GM19324 (cell line): Measurements from ENCODE around the gene CBFA2T3.

Experiments used
- ATAC-seq: cut with Tn5 transposase; IDR thresholded peaks from one replicate; pipeline ENCODE4 v1.9.1; 2021; ENCODE audit warnings: mild to moderate bottlenecking, moderate library complexity; ENCODE audit not compliant: unreplicated experiment, low FRiP score

The CBFA2T3 gene

GRCh38 chr16:88965826-88966480, 11.1 kb downstream of the CBFA2T3 start:
- ATAC-seq: no peak

DNA sequence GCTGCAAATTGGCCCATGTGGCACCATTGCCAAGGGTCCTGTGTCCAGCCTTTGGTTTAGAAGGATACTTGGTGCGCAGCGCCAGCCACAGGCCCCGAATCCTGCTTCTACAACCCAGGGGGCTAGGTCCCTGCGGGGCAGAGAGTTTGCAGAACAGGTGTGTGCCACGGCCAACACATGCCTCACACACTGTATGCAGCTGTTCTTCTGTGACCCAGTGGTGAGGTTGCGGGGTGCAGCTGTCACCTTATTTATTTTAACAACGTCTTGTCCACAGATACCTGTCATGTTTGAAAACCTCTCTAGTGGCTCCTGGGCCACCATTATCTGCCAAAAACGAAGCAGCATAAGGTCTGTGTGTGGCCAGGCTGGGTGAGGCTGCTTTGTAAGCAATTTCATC, 11.6 kb downstream of the CBFA2T3 start:
- ATAC-seq: no peak

DNA sequence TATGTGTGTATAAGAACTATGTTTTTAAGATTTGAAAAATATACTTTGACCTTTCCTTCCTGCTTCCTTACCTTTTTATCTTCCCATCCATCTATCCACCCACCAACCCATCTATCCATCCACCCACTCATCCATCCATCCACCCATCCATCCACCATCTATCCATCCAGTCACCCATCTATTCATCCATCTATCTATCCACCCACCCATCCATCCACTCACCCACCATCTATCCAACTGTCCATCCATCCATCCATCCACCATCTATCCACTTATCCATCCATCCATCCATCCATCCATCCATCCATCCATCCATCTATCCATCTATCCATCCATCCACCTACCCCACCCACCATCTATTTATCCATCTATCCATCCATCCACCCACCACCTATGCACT, 12.4 kb downstream of the CBFA2T3 start:
- ATAC-seq: no peak

DNA sequence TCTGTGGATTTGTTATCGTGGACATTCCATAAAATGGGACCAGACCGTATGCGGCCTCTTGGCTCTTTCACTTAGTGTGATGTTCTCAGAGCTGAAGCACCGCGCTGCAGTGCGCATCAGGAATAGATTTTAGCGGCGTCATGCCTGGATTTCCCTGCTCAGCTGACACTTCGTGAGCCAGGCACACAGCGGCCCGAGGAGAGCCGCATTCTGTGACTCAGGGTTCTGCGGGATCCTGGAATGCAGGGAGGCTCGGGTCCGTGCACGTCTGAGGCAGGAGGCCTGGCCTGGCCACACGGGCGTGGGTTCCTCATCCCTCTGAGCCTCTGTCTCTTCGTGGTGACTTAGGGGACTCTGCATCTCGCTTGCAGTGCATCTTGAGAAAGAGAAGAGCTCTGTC, 13.4 kb downstream of the CBFA2T3 start:
- no peak for ATAC-seq

- ATAC-seq: no peak
These were observed 14.4 kb downstream of the CBFA2T3 start for GRCh38 chr16:88962478-88963152.

- no peak for ATAC-seq
These were observed 16.0 kb downstream of the CBFA2T3 start for GRCh38 chr16:88961011-88961410.

GRCh38 chr16:88960516-88960915, 16.5 kb downstream of the CBFA2T3 start:
- ATAC-seq: no peak

GRCh38 chr16:88959022-88959421, 18.0 kb downstream of the CBFA2T3 start:
- no peak for ATAC-seq

- no peak for ATAC-seq
These were observed 19.0 kb downstream of the CBFA2T3 start for GRCh38 chr16:88957887-88958577.

DNA sequence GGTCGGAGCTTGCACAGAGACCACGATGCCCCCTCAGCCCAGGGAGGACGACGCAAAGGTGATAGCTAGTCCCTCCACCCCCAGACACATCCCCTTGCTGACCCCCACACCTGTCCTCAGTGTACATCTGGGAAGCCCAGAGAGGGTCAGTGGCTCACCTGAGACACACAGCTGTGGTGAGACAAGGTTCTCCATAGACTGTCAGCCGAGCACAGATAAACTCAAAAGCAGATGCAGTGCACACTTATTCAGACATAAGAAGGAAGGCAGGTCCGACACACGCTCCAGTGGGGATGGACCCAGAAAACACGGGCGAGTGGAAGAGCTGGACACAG, 19.6 kb downstream of the CBFA2T3 start:
- ATAC-seq: no peak

DNA sequence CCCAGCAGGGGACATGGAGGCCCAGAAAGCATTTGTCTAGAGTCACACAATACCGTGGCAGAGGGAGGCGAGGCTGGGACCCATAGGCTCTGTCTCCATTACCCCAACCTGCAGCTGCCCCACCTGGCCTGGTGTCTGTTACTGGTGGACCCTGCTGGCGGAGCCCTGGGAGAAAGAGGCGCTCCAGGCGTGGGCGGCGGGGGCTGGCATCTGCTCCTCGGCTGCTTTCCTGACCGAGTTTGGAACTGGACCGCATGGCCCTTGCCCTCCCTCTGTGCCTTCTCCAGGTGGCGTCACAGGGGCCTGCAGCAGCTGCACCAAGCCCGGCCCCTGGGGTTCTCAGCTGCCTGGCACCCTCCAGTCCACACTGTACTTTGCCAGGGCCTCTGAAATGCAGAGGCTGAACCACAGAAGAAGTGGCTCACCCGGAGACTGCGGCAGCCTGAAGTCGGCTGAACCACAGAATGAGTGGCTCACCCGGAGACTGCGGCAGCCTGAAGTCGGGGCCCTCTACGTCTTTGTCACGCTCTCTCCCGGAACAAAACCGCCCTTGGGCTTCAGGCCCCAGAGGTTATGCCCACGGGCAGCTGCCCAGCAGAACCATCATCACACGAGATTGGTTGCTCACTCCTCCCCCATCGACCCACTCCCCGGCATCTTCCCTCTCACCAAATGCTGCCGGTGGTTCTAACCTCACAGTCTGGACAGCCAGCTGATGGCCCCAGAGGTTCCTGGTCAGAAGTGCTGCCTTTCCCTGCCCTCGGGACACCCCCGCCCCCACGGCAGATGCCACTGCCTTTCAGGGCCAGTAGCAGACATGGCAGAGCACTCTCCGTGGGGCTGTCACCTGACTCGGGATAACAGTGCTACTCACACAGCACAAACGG, 20.2 kb downstream of the CBFA2T3 start:
- no peak for ATAC-seq

GRCh38 chr16:88955906-88956305, 21.1 kb downstream of the CBFA2T3 start:
- no peak for ATAC-seq

DNA sequence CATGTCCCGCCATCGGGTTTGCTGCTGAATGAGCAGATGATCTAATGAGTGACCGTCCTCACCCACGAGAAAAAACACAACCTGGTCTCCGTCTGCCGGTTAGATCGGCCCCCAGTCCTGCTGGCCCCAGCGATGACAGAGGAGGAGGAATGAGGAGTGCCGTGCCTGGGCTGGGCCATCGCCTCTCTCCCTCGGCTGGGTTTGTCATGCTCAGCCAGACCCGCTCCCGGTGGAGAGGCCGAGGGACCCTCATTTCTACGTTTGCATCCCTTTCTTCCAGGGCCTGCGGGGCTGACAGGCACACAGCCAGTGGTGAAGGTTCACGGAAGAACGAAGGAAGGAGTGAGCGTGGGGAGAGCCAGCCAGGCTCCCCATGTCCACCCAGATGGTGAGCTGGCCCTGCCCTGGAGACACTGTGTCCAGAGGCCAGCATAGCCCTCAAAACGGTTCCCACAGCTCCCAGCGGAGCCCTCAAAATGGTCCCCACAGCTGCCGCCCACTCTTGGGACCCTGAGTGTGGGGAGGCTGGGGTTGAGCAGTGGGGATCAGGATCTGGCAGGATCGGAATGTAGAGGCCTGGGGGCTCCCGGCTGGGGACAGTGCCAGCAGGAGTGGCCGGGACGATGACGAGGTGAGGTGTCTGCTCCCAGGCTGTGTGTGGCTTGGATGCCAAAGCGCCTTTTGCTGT, 23.9 kb downstream of the CBFA2T3 start:
- no peak for ATAC-seq

GRCh38 chr16:88951989-88952388, 25.0 kb downstream of the CBFA2T3 start:
- ATAC-seq: no peak

DNA sequence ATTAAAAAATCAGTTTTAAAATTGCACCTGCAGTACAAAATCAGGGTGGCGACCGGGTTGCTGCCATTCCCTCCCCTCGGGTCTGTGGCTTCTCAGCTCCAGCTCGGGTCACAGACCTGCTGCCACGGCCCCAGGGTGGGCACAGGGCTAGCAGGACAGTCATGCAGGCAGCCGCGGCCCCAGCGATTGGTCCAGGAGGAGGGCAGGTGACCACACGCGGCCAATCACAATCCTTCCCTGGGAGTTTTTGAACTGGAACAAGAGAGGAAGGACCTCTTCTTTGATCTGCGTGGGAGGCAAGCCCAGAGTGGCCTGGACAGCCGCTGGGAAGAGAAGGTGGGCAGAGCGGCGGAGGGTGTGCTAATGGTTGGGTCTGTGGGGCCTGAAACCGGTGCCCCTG, 25.5 kb downstream of the CBFA2T3 start:
- no peak for ATAC-seq

DNA sequence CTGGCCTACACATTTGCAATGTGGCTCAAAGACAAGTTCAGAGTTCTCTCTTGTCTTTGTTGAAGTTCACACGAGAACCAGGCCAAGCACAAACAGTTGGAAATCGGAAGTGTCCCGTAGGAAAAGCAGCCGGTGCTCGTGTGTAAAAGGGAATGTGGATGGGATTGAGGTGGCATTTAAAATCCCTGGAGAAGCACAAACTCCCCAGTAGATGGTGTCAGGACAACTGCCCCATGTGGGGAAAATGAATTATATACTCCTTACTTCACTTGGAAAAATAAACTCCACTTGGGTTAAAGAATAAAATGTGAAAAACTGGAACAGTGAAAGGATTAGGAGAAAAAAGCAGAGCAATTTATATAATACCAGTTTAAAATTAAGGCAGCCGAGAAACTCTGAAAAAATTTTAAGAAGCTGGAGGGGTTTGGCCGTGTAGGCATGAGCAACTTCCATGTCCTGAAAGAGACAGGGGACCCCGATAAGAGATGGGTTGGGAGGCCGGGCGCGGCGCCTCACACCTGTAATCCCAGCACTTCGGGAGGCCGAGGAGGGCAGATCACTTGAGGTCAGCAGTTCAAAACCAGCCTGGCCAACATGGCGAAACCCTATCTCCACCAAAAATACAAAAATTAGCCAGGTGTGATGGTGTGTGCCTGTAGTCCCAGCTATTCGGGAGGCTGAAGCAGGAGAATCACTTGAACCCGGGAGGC, 28.1 kb downstream of the CBFA2T3 start:
- ATAC-seq: no peak

DNA sequence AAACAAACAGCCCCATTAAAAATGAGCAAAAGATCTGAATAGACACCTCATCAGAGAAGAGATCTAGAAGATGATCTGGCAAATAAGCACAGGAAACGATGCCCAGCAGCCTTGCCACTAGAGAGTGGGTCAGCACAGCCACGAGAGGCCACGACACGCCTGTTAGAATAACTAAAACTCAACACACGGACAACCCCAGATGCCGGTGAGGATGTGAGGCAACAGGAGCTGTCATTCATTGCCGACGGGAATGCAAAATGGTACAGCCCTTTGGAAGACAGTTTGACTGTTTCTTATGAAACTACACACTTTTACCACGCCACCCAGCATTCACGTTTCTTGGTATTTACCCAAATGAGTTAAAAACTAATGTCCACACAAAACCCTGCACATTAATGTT, 31.5 kb downstream of the CBFA2T3 start:
- ATAC-seq: no peak

- no peak for ATAC-seq
These were observed 33.3 kb downstream of the CBFA2T3 start for GRCh38 chr16:88943741-88944140.

GRCh38 chr16:88943131-88943664, 33.8 kb downstream of the CBFA2T3 start:
- ATAC-seq: no peak
